HG02938 (cell line): ENCODE results near the gene C5orf47.

Experiments used
- ATAC-seq: cut with Tn5 transposase; IDR thresholded peaks from one replicate; pipeline ENCODE4 v1.9.1; 2021; ENCODE audit warnings: mild to moderate bottlenecking, moderate library complexity; ENCODE audit not compliant: unreplicated experiment

The C5orf47 gene

DNA sequence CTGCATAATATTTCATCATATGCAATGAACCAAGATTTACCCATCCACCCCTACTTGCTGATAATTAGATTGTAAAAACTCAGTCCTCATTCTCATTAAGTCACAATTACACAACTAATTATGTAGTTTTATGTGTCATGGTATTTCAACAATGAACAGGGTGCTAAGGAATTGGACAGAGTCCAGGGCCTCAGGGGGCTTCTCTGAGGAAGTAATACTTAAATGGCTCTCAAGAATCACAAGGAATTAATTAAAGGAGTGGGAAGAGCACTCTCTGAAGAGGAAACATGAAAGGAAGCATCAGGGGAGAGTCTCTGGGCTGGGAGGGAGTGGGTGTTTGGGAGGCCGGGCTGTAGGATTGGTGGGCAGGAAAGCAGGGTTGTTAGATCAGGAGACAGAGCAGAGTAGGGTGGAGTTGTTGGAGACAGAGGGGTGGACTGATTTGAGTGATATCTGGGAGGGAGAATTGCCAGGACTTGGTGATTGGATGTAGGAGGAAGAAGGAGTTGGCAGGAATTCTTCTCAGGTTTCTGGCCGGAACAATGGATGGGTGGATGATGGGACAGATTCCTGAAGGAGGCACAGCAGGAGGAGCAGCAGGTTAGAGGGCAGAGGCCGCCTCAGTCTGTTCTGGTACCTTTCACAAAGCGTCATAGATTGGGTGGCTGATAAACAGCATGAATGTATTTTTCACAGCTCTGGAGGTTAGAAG lies 33.6 kb downstream of the C5orf47 start:
- ATAC-seq = no peak

DNA sequence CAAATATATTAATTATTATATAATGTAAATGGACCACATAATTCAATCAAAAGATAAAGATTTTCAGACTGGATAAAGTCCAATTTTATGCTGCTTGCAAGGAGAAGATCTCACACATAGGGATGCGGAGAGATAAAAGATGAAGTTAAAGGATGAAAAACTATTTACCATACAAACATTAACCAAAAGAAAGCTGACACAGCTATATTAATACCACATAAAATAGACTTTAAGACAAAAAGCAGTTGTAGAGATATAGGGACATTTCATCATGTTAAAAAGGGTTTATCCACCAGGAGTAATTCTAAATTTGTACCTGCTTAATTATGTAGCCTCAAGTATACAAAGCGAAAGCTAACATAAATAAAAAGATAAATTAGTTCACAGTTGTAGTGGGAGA lies 41.3 kb downstream of the C5orf47 start:
- ATAC-seq = no peak

DNA sequence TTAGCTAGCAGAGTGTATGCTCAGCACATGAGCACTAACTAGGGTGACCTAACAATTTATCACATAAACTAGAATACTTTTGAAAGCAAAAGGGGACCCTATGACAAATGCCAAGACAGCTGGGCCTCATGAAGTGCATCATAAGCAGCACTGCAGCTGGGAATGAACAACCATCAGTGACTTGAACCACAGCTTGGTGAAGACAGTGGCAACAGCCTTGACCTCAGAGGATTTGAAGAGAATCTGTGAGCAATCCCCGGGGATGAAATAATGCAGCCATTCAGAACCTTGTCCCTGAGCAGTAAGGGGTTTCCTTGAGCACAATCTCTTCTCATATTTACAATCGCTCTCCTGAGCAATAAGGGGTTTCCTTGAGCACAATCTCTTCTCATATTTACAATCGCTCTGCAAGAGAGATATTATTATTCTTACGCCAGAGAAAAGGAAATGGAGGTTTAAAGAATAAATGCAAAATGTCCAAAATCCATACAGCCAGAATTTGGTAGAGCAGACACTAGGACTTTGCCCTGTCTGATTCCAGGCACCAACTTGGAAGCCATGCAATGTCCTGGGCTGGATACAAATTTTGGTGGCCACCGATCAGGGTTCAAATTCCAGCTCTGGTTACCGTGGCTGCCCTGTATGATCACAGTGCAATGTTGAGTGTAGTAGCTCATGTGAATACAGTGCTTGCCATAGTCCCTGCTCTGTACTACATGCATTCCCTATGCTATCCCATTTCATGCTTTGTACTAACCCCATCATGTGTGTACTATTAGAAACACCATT lies 55.7 kb downstream of the C5orf47 start:
- no peak for ATAC-seq

DNA sequence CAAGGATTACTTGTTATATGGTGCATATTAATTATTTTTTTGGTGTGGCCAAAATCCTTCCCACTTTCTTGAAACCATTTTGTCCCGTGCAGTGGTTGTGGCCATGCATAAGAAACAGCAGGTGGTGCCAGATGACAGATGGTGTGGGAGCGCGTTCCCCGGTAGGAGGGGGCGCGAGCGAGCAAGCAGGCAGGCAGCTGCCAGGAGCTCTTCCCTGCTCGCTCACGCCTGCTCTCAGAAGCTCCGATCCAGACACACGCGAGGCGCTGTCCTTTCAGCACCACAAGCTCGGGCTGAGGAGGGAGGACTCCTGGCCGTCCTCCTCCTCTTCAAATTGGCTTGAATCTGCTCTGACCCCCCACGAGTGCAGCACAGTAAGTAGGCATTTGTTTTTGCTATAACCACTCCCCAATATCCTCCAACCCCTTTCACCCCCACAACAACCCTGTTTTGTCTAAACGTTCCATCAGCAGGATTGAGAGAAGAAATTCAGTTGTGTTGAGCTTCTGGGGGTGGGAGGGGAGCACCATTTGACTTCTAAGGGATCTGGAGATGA lies 56.6 kb downstream of the C5orf47 start, which contains the start of gene NSG2:
Gene NSG2 (plus strand): TSS at position 237 of the 556 bp plus-strand sequence. CDS start 1,050 bp downstream, outside the sequence.
- peak; percentile 91 for ATAC-seq

DNA sequence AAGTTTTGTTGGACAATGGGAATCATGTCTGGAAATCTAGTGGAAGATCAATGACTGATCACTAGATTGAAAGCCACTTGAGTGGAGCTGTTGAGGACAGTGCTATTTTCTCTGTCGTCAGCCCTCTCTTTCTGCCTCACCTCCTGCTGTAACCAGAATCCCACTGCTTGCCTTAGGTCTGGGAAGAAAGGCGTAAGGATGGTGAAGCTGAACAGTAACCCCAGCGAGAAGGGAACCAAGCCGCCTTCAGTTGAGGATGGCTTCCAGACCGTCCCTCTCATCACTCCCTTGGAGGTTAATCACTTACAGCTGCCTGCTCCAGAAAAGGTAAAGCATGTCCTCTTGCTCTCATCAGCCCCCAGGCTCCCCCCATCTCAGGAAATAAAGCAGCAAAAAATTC lies 57.6 kb downstream of the C5orf47 start:
- ATAC-seq = no peak

DNA sequence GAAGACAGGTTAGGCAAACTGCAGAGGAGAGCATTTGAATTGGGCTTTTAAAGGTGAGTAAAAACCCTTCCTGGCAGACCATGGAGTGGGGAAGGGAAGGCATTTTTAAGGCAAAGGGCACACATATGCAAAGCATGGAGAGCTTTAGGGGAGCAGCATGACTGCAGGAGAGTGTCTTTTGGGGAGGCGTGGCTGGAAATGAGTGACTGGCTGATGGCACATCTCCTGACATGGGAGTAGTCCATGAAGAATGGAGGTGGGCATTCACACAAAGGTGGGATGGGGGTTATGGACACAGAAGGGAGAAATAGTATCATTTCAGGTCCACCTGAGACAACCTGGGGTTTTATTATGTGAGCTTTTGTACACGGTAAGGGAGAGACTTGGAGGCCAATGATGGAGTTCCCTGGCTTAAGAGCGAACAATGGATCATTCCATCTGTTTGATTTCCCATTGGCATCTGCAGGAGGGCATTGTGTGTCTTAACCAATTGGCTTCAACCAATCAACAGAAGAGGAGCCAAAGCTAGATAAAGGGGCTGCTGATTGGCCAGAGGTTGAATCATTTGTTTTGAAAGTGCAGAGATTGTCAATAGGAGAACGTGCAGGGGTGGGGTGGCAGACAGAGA lies 58.6 kb downstream of the C5orf47 start:
- ATAC-seq = no peak

DNA sequence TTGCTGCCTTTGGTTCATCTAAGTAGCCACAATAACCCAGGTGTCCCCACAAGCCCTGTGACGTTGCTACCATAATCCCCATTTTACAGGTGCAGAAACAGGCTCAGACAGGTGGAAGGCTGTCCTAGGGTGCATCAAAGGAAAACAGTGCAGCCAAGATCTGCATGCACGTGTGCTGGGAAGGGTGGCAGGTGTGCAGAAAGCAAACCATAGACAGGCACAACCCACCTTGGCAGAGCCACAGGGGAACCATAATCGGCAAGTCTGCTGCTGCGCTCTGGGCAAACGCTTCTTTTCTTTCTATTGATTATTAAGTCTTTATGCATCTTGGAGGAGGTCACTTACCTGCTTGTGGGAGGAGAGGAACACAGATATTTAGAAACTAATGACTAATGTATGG lies 63.7 kb downstream of the C5orf47 start:
- no peak for ATAC-seq

DNA sequence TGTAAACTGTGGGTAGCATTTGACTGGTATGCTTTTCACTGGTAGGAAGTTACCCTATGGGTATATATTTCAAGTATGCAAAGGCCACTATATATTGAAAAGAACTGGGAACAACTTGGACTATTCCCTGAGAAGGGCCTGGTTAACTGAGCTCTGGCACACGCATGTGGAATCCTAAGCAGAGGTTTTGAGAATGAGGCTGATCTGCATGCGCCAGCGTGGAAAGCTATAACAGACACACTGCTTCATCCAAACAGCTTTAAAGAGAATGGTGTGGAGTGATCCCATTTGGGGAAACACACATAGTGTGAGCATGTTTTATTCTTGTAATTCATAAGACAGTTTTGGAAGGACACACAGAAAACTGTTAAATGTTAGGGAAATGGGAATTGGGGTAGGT lies 64.9 kb downstream of the C5orf47 start:
- no peak for ATAC-seq
